8988T (cell line): Measurements from ENCODE around the gene CNTN1.

ENCODE experiments used
- DNase-seq: peaks from one replicate; pipeline ENCODE4 v3.0.0; 2011

The CNTN1 gene

DNA sequence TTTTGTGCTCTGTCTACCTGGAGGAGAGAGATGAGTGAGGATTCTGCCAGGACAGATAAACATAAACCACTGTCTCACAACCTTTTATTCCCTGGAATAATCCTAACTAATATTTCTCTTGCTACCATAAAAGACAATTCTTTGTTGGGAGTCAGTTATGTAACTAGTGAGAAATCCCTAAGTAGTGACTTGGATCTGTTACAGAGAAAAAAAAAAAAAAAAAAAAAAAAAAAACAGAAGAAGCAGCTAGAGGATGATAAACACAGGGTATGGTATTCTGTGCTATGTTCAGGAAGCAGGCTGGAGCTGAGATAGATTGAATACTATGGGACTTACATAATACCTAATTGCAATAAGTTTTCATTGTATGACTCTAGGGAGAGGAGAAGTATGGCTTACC lies 178.7 kb downstream of the CNTN1 start:
- no peak for DNase-seq

- DNase-seq: no peak
Measured at GRCh38 chr12:40874868-40875267, 182.6 kb downstream of the CNTN1 start.

DNA sequence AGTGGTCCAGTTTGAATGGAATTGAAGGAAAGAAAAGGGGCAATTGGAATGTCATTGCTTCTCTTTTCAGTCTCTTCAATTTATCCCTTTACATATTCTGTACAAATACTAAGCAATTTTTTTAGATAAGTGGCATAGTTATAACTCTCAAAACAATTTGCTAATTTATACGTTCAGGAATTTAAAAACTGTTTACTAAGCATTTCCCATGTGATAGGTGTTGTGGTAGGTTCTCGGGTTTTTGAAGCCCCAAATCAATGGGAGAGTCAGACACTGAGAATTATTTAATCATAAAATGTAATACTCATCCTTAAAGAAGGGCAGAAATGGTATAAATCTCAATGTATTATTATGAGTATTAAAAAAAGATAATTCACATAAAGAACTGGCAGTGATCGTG lies 197.1 kb downstream of the CNTN1 start:
- no peak for DNase-seq

- DNase-seq: no peak
Measured at GRCh38 chr12:40892528-40892927, 200.3 kb downstream of the CNTN1 start.

DNA sequence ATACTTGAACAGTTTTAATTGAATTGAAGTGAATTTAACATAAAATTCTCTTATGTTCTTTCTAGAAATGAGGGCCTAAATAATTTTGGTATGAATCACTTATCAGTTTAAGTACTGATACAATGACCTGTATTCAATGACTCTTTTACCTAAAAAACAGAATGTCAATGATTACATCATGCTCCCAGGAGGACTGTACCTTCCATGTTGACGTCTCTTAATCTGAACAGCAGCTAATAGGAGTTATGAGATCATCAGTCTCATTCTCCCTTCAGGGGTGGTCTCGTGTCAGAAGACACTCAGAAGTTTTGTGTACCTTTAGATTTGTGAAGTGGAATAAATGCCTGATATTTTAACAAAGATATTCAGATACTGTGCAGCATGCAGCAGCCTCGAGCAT lies 206.3 kb downstream of the CNTN1 start:
- no peak for DNase-seq

GRCh38 chr12:40903040-40903439 lies 210.8 kb downstream of the CNTN1 start:
- no peak for DNase-seq

DNA sequence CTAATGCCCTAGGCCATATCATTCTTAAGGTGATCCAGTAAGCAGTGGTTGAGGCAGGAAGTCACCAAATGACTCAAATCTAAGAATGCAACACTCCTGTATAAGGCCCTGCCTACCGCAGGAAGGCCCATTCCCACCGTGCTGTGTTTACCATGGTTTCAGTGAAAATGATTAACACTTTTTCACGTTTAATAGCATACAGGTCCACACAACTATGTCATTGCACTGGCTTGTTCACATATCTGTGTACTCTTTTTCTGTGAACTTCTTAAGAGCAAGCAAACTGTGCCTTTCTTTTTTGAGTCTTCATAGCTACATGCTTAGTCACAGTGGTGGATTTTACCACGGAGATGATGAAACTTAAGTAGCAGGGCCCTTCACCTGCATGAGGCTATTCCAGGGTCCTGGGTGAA lies 214.9 kb downstream of the CNTN1 start:
- DNase-seq: no peak

DNA sequence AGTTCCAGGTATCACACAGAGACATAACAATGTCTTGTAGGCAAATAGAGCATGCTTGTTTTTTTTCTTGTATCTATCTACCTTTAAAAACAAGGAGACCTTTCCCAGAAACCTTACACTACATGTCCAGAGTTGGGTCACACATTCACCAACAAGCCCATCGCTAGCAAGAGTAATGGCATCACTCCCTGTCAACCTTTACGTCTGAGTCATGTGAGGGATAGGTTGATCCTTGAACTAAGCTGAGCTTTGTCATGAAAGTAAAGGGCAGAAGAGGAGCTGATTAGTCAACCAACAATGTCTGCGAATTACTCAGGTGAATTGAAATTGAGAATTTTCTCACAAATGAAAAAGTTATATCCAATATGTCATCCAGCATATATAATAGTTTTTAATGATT lies 219.4 kb downstream of the CNTN1 start:
- no peak for DNase-seq

DNA sequence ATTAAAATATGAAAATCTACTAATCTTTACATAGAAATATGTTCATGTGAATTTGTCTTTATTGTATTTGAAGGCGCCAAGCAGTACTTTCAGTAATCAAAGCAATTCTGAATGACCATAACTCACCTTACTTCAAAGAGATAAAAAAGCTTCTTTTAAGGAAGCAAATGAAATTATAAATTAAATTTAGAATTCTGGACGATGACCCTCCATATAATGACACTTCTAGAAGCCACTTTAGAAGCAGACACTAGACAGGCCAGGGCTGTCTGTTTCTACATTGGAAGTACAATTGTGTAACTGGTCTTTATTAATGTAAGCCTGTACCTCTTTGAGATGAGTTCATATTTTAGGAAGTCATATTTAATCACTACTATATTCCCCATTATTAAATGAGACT lies 222.9 kb downstream of the CNTN1 start:
- DNase-seq: no peak

GRCh38 chr12:40917561-40917960 lies 225.3 kb downstream of the CNTN1 start:
- no peak for DNase-seq

- no peak for DNase-seq
Measured at GRCh38 chr12:40921563-40922163, 229.4 kb downstream of the CNTN1 start.

- no peak for DNase-seq
Measured at GRCh38 chr12:40937891-40938290, 245.7 kb downstream of the CNTN1 start.

- no peak for DNase-seq
Measured at GRCh38 chr12:40942326-40942725, 250.1 kb downstream of the CNTN1 start.

GRCh38 chr12:40945772-40946171 lies 253.5 kb downstream of the CNTN1 start:
- DNase-seq: no peak

DNA sequence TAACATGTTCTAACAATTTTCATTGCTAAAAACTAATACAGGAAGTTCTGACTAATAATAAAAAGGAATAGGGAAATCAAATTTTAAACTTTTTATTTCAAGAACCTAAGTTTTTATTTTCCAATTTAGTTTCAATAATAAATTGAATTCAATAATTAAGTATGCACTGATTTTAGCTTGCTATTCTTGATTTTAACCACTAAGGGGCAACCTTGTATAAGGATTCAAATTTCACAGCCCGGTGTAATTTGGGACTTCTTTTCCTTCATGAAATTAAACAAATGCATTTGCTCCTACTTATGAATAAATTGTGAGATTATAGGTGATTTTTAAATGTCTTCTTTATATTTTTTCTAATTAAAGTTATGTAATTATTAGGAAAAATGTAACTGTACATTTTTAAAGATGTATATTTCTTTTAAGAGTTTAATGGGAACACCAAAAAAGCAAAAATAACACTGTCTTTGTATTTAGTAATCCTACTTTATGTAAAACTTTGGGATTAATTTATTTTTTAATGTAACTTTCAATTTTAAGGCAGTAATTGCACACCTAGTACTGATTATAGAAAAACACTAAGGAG lies 254.5 kb downstream of the CNTN1 start:
- no peak for DNase-seq

DNA sequence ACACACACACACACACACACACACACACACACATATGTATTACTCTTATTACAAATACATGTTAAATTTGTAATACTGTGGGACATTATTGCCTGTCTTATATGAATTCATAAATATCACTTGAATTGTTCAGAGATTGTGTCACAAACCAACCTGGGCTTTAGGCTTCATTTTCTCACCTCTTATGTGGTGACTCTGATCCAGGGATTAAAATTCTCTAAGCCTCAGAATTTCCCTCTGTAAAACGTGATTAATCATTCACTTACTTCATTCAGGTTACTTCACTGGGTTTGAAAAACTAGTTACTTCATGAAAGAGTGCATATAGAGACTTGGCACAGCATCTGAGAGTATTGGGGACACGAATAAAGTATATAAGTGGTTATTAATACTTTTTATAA lies 255.6 kb downstream of the CNTN1 start:
- no peak for DNase-seq

DNA sequence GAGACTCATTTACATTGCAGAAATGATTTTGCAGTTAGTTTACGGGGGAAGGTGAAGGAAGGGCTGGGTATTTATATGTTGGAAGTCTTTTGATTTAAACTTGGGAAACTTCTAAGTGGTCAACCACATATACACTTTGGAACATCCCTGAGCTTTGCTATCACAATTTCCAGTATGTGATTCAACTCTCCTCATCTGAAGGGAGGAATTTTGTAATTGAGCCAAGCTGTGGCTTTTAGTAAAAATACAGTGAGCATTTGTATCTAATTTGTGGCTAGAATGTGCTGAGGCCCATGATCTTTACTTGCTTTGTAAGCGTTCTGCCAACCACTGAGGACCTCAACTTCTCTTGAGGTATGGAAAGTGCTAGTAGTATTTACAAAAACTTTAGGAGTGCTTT lies 260.8 kb downstream of the CNTN1 start:
- no peak for DNase-seq

DNA sequence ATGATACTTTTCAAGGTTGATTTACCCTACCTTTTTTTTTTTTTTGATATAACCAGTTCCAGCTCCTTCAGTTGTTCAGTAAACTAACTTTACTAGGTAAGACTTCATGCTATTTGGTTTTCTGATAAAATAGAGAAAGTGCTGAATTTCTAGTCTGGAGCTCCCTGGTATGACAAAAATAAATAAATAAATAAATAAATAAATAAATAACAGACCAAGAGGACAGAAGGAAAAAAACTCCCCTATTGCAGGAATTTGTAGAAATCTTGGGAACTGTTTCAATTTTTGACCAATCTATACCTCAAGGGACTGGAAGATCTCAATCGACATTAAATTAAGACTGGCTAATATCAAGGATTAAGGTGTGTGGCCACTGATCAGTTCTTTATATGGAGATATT lies 265.2 kb downstream of the CNTN1 start:
- DNase-seq: no peak

- DNase-seq: no peak
Measured at GRCh38 chr12:40959041-40959440, 266.8 kb downstream of the CNTN1 start.

GRCh38 chr12:40963751-40964150 lies 271.5 kb downstream of the CNTN1 start:
- no peak for DNase-seq

DNA sequence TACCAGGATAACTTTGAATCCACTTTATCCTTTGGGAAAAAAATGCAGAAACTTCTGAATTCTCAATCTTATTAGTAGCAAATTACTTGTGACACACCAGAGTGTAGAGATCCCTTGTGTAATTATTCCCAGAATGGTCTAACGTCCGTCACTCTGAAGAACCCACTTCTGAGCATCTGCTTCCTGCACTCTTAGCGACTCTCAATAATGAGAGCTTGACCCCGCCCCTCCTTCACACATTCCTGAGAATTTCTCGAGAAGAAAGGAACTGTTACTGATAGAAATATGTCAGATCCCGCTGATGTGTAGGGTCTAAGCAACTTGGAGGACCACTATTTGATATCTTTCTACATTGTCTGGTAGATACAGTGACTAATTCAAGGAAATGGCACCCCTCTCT lies 277.6 kb downstream of the CNTN1 start:
- DNase-seq: no peak

DNA sequence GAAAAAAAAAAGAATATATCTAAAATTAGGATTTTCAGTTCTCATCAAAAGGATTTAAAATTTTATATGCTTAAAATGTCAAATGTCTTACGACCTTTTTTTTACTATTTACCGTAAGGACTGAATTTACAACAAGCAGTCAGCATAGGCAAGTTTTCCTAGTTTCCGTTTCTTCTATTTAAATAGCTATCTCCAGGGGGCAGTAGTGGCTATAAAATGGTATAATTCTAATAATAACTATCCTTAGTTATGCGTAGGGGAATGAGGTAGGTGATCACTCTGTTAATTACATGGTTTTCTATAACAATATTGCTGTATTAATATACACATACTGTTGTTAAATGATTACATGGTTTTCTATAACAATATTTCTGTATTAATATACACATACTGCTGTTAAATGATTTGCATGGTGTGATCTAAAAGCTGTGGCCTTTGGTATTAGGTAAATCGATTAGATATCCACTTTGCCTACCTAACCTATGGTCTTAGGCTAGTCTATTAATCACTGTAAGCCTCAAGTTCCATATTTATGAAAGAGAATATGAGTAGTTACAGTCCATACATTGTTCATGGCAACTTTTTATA lies 278.2 kb downstream of the CNTN1 start:
- DNase-seq: no peak

- DNase-seq: no peak
Measured at GRCh38 chr12:40971911-40972310, 279.7 kb downstream of the CNTN1 start.

DNA sequence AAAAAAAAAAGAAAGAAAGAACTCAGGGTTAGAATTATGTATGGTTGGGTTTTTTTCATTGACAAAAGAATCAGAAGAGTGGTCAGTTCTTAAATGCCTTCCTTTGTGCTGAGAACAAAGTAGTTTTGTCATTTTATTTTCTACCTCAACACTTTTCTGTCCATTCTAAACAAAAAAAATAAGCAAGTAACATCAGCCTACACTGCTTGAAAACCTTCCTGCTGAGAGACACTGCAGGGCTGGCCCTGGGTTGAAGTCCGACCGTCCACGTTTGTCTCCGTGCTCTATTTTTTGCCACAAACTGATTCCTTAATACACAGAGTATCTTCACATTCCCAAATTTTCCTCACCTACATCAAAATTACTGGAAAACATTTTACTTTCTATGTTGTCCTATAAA lies 284.3 kb downstream of the CNTN1 start:
- DNase-seq: no peak

GRCh38 chr12:40980427-40980961 lies 288.3 kb downstream of the CNTN1 start:
- DNase-seq: no peak
